HEK293 (cell line): ENCODE results near the gene GALNTL6.

Experiments
- CTCF ChIA-PET: fragments of 350-600 bp; formaldehyde crosslinking; extraction: SDS; loops from one replicate; lab custom pipeline; 2021; ENCODE audit warnings: antibody characterized with exemption; lab: Yijun Ruan, JAX
- POLR2A ChIA-PET: fragments of 300-600 bp; formaldehyde crosslinking; extraction: SDS; loops from one replicate; lab custom pipeline; 2020; ENCODE audit warnings: antibody characterized with exemption, inconsistent platforms; lab: Yijun Ruan, JAX
- H3K27ac ChIP-seq: fragments of 200-500 bp; sonication (Bioruptor generic); 2 replicates; pipeline ENCODE4 v1.5.1; 2014; ENCODE audit warnings: low read depth, low read length, control low read depth, inconsistent platforms; ENCODE audit errors: extremely low read depth
- H3K36me3 ChIP-seq, 2 experiments: fragments of 200-500 bp in 1 of 2; sonication (Bioruptor generic) in 1 of 2; 1 replicate in 1 of 2; 2 replicates in 1 of 2; pipeline ENCODE4 v1.5.1; 2014 to 2017; ENCODE audit warnings: inconsistent platforms in 2 of 2, low read length in 2 of 2; ENCODE audit not compliant: control insufficient read depth in 2 of 2, insufficient read depth in 1 of 2
- H3K4me1 ChIP-seq: fragments of 200-500 bp; sonication (Bioruptor generic); 2 replicates; pipeline ENCODE4 v1.5.1; 2014; ENCODE audit warnings: mild to moderate bottlenecking, low read length, inconsistent platforms; ENCODE audit not compliant: control insufficient read depth, insufficient read depth
- H3K4me3 ChIP-seq: 2 replicates; pipeline ENCODE4 v1.5.1; 2011; ENCODE audit warnings: low read depth, mild to moderate bottlenecking, control low read depth, low read length, moderate library complexity
- H3K9me3 ChIP-seq: fragments of 200-500 bp; sonication (Bioruptor generic); 2 replicates; pipeline ENCODE4 v1.5.1; 2014; ENCODE audit warnings: low read depth, low read length, inconsistent platforms; ENCODE audit not compliant: control insufficient read depth, insufficient read depth
- BCL6B ChIP-seq: fragments of 450-650 bp; formaldehyde crosslinking; IDR thresholded peaks from 2 replicates; pipeline ENCODE4 v1.5.1; 2017; ENCODE audit warnings: missing biosample characterization, missing genetic modification characterization
- EGR2 ChIP-seq: fragments of 450-650 bp; formaldehyde crosslinking; IDR thresholded peaks from 2 replicates; pipeline ENCODE4 v1.5.1; 2016; ENCODE audit warnings: low read depth, missing biosample characterization, missing genetic modification characterization
- REST ChIP-seq: fragments of 450-650 bp; formaldehyde crosslinking; IDR thresholded peaks from 2 replicates; pipeline ENCODE4 v1.5.1; 2016; ENCODE audit warnings: missing biosample characterization, missing genetic modification characterization
- SALL2 ChIP-seq: fragments of 450-650 bp; formaldehyde crosslinking; IDR thresholded peaks from 2 replicates; pipeline ENCODE4 v1.5.0; 2017; ENCODE audit warnings: missing biosample characterization, mild to moderate bottlenecking, missing genetic modification characterization, borderline replicate concordance
- SP7 ChIP-seq: fragments of 450-650 bp; formaldehyde crosslinking; IDR thresholded peaks from 2 replicates; pipeline ENCODE4 v1.5.1; 2016; ENCODE audit warnings: missing biosample characterization, missing genetic modification characterization
- ZBTB1 ChIP-seq: fragments of 450-650 bp; formaldehyde crosslinking; IDR thresholded peaks from 2 replicates; pipeline ENCODE4 v1.5.1; 2016; ENCODE audit warnings: missing biosample characterization, missing genetic modification characterization
- ZFHX2 ChIP-seq: fragments of 450-650 bp; formaldehyde crosslinking; conservative IDR thresholded peaks from 2 replicates; pipeline ENCODE4 v1.5.1; 2016; ENCODE audit warnings: missing biosample characterization, missing genetic modification characterization
- ZNF366 ChIP-seq: fragments of 450-650 bp; formaldehyde crosslinking; conservative IDR thresholded peaks from 2 replicates; pipeline ENCODE4 v1.5.1; 2016; ENCODE audit warnings: missing biosample characterization, missing genetic modification characterization
- ZNF398 ChIP-seq: fragments of 450-650 bp; formaldehyde crosslinking; IDR thresholded peaks from 2 replicates; pipeline ENCODE4 v1.5.1; 2017; ENCODE audit warnings: missing biosample characterization, missing genetic modification characterization
- ZNF473 ChIP-seq: fragments of 450-650 bp; formaldehyde crosslinking; IDR thresholded peaks from 2 replicates; pipeline ENCODE4 v1.5.1; 2017; ENCODE audit warnings: missing biosample characterization, missing genetic modification characterization
- ZNF521 ChIP-seq: fragments of 450-650 bp; formaldehyde crosslinking; IDR thresholded peaks from 2 replicates; pipeline ENCODE4 v1.5.1; 2017; ENCODE audit warnings: missing biosample characterization, mild to moderate bottlenecking, missing genetic modification characterization
- ZNF548 ChIP-seq: fragments of 450-650 bp; formaldehyde crosslinking; IDR thresholded peaks from 2 replicates; pipeline ENCODE4 v1.5.1; 2016; ENCODE audit warnings: missing biosample characterization, missing genetic modification characterization
- ZNF777 ChIP-seq: fragments of 450-650 bp; formaldehyde crosslinking; IDR thresholded peaks from 2 replicates; pipeline ENCODE4 v1.5.1; 2017; ENCODE audit warnings: missing biosample characterization, missing genetic modification characterization, borderline replicate concordance
- ZNF843 ChIP-seq: fragments of 450-650 bp; formaldehyde crosslinking; IDR thresholded peaks from 2 replicates; pipeline ENCODE4 v1.5.1; 2016; ENCODE audit warnings: missing biosample characterization, missing genetic modification characterization
- ZSCAN16 ChIP-seq: fragments of 450-650 bp; formaldehyde crosslinking; IDR thresholded peaks from 2 replicates; pipeline ENCODE4 v1.5.1; 2016; ENCODE audit warnings: missing biosample characterization, missing genetic modification characterization
- ZSCAN30 ChIP-seq: fragments of 450-650 bp; IDR thresholded peaks from 2 replicates; pipeline ENCODE4 v1.5.1; 2018; ENCODE audit warnings: missing biosample characterization, mild to moderate bottlenecking, missing genetic modification characterization, moderate library complexity
- TF ChIP-seq, protein P1 (sequence below): fragments of 450-650 bp; formaldehyde crosslinking; IDR thresholded peaks from 2 replicates; pipeline ENCODE4 v1.5.1; 2016; ENCODE audit warnings: missing biosample characterization, missing genetic modification characterization
- TF ChIP-seq, protein P2 (sequence below): fragments of 450-650 bp; formaldehyde crosslinking; IDR thresholded peaks from 2 replicates; pipeline ENCODE4 v1.5.1; 2016; ENCODE audit warnings: missing biosample characterization, missing genetic modification characterization, low read depth

The GALNTL6 gene

DNA sequence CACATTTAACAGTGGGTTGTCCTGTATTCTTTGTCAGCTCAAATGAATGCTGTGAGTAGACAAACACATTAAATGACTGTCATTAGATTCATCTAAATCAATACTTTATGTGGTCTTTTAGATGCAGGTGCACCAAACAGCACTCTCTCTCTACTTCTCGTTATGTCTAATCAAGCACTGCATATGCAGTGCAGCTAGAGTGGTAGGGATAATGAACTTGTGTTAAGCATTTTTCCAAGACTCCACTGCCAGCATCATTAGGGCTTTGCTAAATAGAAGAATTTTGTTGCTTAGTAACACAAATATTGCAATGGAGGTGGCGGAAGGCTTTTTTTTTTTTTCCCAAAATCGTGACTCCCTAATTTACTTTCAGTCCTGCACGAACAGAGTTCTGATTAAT lies 908.5 kb downstream of the GALNTL6 start:
- Histone ChIP-seq H3K27ac (no peak overlapping the region), H3K4me1 (no peaks in the 10 kb centered on the region), H3K4me3 (no peak overlapping the region), H3K9me3 (no peaks in the 10 kb centered on the region), H3K36me3 (no peaks in the 10 kb centered on the region)
- POLR2A ChIA-PET: no interaction called here
- CTCF ChIA-PET: no interaction called here
- TF ChIP-seq ZNF521 (tag by site-specific recombination): no peak
- TF ChIP-seq, protein P1, sequence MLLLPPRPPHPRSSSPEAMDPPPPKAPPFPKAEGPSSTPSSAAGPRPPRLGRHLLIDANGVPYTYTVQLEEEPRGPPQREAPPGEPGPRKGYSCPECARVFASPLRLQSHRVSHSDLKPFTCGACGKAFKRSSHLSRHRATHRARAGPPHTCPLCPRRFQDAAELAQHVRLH (tag by site-specific recombination): no peak
- no peak for TF ChIP-seq ZFHX2
- no peak for TF ChIP-seq ZBTB1
- TF ChIP-seq, protein P2, sequence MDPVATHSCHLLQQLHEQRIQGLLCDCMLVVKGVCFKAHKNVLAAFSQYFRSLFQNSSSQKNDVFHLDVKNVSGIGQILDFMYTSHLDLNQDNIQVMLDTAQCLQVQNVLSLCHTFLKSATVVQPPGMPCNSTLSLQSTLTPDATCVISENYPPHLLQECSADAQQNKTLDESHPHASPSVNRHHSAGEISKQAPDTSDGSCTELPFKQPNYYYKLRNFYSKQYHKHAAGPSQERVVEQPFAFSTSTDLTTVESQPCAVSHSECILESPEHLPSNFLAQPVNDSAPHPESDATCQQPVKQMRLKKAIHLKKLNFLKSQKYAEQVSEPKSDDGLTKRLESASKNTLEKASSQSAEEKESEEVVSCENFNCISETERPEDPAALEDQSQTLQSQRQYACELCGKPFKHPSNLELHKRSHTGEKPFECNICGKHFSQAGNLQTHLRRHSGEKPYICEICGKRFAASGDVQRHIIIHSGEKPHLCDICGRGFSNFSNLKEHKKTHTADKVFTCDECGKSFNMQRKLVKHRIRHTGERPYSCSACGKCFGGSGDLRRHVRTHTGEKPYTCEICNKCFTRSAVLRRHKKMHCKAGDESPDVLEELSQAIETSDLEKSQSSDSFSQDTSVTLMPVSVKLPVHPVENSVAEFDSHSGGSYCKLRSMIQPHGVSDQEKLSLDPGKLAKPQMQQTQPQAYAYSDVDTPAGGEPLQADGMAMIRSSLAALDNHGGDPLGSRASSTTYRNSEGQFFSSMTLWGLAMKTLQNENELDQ (tag by site-specific recombination): no peak
- TF ChIP-seq ZNF777: no peak
- no peak for TF ChIP-seq ZNF398
- TF ChIP-seq ZSCAN16 (tag by site-specific recombination): no peak
- TF ChIP-seq ZNF843 (tag by site-specific recombination): no peak
- TF ChIP-seq ZSCAN30 (tag by site-specific recombination): no peak
- TF ChIP-seq ZNF366 (tag by site-specific recombination): no peak
- no peak for TF ChIP-seq SALL2 (tag by site-specific recombination)

GRCh38 chr4:172725581-172725980 lies 912.4 kb downstream of the GALNTL6 start:
- Histone ChIP-seq H3K4me3 (no peak overlapping the region), H3K27ac (no peak overlapping the region), H3K9me3 (no peaks in the 10 kb centered on the region), H3K36me3 (no peaks in the 10 kb centered on the region), H3K4me1 (no peaks in the 10 kb centered on the region)
- TF ChIP-seq BCL6B (tag by site-specific recombination) (no peak), ZNF548 (tag by site-specific recombination) (no peak), ZNF473 (no peak), SP7 (tag by site-specific recombination) (no peak), EGR2 (tag by site-specific recombination) (no peak), REST (tag by site-specific recombination) (no peak)
- CTCF ChIA-PET: no interaction called here
- POLR2A ChIA-PET: no interaction called here
